NCI-H146 treated with DMSO at 0.1 percent for 48 hours (cell line): ENCODE data around the gene TMEM131L.
"Not testable (repeated sequence)": the region's sequence is repeated elsewhere in the genome, so short reads cannot be mapped to it uniquely, and the experiment has no call there.

Experiments
- DNase-seq: peaks from one replicate; lab custom pipeline; 2025; ENCODE audit not compliant: unreplicated experiment; lab: John Stamatoyannopoulos, UW

The TMEM131L gene

DNA sequence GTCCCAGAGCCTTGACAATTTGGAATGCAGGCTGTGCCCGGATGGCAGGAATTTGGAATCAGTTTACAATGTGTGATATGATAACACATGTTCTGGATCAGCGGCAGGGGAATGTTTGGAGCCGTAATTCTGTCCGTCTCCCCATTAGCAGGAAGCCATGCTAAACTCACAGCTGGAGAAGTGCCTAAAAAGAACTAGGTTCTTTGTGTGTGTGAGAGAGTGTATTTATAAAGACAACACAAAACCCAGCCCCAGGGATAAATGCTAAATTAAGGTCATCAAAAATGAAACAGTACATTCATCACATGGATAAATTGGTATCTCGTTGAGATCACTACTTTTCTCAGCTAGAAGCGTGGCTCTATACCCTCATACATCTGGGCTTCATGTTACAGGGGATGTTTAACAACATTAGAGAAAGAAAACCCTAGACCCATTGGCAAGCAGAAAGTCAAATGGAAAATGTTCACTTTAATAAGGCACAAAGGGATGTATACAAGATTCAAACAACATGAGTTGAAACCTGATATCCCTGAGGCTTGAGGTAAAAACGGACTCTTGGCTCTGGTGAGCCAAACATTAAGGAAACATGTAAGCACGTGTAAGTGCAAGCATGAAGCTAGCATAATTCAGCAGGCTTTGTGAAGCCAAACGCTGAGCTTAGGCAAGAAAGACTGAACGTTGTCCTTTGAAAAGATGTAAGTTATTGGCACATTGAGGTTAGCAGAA, 18.0 kb upstream of the TMEM131L start:
- DNase-seq: peak; percentile 8

GRCh38 chr4:153449338-153449737, 16.8 kb upstream of the TMEM131L start:
- DNase-seq: no peak

- no peak for DNase-seq
These were observed 15.6 kb upstream of the TMEM131L start for GRCh38 chr4:153450544-153450917.

DNA sequence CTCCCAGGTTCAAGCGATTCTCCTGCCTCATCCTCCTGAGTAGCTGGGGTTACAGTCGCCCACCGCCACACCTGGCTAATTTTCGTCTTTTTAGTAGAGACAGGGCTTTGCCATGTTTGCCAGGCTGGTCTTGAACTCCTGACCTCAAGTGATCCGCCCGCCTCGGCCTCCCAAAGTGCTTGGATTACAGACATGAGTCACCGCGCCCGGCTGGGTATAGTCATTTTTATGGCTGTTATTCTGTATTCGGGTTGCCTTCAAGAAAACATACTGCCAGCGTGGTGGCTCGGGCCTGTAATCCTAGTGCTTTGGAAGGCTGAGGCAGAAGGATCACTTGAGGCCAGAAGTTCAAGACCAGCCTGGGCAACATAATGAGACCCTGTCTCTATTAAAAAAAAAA, 15.0 kb upstream of the TMEM131L start:
- DNase-seq: not testable (repeated sequence)

DNA sequence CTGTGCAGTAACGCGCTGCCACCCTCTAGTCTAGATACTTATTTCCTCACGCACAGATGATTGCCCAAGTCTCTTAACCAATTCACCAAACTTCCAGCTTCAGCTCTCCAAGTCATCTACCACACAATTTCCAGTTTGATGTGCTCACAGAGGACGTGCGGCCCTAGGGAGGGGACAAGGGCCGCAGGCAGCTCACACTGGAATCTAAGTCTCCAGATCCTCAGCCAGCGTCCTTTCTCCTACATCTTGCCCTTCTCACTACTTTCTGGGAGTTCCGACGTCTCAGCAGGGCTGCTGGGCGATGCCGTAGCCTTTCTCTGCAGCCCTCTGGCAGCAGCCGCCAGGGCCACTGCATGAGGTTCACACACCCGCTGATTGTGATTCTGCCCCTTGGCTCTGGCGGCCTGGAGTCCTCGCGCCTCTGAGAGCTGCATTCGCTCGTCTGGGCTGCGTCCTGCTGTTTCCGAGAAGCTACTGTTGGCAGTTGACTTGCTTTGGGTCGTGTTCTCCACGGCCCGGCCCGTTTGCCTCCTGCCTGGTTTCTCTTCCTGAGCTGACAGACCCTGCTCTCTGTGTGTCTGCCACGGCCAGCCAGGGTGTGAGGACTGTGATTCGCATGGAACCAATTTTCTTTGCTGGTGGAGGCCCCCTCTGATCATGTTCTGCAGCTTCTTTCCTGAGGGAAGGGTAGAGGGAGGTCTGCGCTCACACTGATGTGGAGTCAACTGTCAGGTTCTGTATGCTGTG, 14.1 kb upstream of the TMEM131L start:
- DNase-seq: no peak

- DNase-seq: no peak
These were observed 13.3 kb upstream of the TMEM131L start for GRCh38 chr4:153452658-153453378.

GRCh38 chr4:153453402-153453801, 12.8 kb upstream of the TMEM131L start:
- DNase-seq: no peak

- DNase-seq: no peak
These were observed 7.2 kb upstream of the TMEM131L start for GRCh38 chr4:153458969-153459368.

GRCh38 chr4:153461549-153461948, 4.6 kb upstream of the TMEM131L start:
- DNase-seq: not testable (repeated sequence)

GRCh38 chr4:153464068-153464467, 2.1 kb upstream of the TMEM131L start:
- DNase-seq: no peak

- DNase-seq: no peak
These were observed 1.0 kb upstream of the TMEM131L start for GRCh38 chr4:153465140-153465539.

DNA sequence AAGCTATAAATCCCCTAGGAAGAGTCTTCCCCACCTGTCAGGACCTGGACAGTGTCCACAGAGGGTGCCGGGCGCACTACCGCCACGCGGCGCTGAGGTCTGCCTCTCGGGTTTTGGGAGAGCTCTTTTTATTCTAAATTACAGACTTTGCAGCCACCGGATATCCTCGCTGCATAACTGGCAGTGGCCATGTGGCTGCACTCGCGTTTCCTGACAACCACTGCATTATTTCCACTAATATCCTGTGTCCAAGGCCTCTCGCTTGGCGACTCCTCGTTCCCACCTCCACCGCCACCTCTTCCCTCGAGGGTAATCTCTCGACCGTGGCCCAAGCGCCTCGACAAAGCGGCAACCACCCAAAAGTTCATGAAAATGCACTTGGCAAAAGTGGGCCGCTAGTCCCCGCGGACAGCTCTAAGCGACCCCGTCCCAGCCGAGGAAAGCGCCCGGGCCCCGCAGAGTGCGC, 512 bp upstream of the TMEM131L start:
- DNase-seq: peak; percentile 48

GRCh38 chr4:153466949-153467896, 1.1 kb downstream of the TMEM131L start:
- DNase-seq: peak; percentile 55

- DNase-seq: no peak
These were observed 1.7 kb downstream of the TMEM131L start for GRCh38 chr4:153467897-153468262.

GRCh38 chr4:153468587-153468986, 2.4 kb downstream of the TMEM131L start:
- DNase-seq: no peak

DNA sequence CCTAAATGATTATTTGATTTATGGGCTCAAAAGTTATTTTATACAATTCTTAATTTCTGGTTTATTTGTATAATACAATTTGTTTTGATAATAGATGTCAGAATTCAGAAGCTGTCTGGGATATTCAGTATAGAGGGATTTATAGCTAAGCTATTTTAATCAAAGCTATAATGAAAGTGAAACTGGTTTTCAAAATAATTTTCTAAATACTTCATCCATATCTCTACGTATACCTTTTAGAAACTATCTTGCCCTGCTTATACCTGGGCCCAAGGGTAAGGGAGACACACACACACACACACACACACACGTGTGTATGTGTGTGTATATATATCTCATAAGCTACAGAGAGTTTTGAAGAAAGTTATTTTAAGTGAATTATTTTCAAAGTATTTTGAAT, 2.9 kb downstream of the TMEM131L start:
- no peak for DNase-seq

DNA sequence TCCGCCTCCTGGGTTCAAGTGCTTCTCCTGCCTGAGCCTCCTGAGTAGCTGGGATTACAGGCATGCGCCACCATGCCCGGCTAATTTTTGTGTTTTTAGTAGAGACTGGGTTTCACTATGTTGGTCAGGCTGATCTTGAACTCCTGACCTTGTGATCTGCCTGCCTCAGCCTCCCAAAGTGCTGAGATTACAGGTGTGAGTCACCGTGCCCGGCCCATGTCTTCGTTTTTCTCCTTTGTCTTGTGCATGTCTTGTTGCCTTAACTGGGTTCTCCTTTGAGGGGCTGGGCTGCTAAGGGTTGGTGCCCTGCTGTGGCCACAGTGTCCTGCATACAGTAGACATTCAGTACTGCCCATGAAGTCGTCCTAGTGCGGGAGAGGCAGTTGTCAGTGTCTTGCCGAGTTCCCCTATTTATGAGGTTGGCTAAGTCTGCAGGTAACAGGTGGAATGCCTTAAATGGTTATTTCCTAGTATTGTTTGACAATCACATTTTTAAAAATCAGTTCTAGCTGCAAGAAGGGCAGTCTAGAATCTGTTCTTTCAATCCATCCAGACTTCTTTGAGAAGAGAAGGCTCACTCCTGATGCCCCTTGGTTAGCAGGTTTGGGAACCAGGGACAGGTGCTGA, 5.0 kb downstream of the TMEM131L start:
- DNase-seq: not testable (repeated sequence)

DNA sequence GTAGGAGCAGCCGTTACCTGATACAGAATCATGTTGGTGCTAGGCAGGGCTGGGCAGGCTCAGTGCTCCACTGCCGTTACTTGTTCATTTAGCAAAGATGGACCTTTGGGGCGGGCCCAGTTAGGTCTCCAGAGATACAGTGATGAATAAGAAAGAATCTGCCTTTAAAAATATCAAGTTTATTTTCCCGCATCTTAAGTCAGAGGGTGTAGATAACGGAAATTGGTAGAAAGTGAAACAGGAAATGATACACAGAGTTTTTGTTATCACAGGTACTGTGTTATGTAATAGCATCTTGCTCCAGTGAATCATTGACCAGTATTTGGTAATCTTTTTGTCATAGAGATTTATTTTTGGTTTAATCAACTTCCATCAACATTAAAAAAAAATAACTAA, 5.5 kb downstream of the TMEM131L start:
- no peak for DNase-seq

DNA sequence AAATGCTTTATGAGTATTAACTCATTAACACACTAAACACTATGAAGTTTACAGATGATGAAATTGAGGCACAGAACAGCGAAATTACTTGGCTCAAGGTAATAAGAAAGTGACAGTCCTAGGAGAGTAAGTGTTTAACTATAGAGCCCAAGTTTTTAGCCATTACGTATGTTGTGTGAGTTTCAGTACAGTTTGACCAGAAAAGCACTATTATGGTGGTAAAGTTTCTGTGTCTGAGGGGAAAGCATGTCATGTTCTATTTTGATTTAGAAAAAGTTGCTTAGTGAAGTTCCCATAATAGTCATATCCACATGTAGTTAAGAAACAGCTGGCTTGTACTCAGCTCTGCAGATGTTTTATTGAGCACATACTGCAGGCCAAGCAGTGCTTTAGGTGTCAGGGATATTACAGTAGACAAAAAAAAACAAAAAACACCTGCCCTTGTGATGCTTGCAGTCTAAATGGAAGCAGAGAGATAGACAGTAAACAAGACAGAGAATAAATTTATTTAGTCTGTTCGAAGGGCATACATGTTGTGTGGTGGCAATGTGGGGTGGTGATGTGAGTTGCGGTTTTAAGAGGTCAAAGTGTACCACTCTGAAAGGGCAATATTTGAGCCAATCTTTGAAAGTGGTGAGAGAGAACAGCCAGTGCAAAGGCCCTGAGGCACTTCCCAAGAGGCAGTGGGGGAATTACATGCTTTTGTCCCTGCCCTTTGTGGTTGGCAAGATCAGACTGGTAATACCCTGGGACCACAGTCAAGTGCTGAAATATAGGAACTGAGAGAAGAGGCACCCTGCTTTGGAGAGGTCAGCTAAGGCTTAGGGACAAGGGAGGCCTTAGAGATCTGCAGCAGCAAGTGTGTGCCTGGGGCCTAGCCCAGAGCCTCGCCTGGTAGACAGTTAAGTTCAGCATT, 6.2 kb downstream of the TMEM131L start:
- no peak for DNase-seq
